HG02943 (cell line): ENCODE data around the gene DCTD.

ENCODE experiments used
- ATAC-seq: cut with Tn5 transposase; IDR thresholded peaks from one replicate; pipeline ENCODE4 v1.9.1; 2021; ENCODE audit warnings: mild to moderate bottlenecking, low read depth, moderate library complexity; ENCODE audit not compliant: unreplicated experiment

Gene DCTD

GRCh38 chr4:182917182-182918043 lies at the start of gene DCTD:
Gene DCTD, minus strand, starts transcription at chr4:182917386. Its CDS starts 1,818 bp downstream, at chr4:182915568.
- peak; percentile 86 for ATAC-seq

- ATAC-seq = no peak
Observed at GRCh38 chr4:182960746-182961145, 43.6 kb upstream of the DCTD start.

DNA sequence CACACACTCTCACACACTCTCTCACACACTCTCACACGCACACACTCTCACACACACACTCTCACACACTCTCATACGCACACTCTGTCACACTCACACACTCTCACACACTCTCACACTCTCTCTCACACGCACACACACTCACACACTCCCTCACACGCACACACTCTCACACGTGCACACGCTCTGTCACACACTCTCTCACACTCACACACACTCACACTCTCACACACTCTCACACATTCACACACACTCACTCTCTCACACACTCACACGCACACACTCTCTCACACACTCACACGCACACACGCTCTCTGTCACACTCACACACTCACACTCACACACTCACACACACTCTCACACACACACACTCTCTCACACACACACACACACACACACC lies 43.0 kb upstream of the DCTD start:
- ATAC-seq = no peak

DNA sequence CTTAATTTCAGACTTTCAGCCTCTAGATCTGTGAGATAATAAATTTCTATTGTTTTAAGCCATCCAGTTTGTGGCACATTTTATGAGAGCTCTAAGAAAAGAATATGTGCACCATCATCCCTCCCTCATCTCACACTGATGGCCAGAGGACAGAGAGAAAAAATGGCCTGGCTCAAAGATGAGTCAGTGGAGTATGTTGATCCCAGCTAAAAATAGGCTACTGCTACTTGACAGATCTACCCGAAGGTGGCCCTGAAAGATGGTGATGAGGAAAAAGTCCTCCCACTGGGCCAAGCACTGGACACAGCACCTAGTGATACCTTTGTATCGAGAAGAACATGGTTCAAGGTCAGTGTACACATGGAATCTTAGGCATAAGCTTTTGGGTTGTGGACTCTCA lies 38.2 kb upstream of the DCTD start:
- ATAC-seq = no peak

DNA sequence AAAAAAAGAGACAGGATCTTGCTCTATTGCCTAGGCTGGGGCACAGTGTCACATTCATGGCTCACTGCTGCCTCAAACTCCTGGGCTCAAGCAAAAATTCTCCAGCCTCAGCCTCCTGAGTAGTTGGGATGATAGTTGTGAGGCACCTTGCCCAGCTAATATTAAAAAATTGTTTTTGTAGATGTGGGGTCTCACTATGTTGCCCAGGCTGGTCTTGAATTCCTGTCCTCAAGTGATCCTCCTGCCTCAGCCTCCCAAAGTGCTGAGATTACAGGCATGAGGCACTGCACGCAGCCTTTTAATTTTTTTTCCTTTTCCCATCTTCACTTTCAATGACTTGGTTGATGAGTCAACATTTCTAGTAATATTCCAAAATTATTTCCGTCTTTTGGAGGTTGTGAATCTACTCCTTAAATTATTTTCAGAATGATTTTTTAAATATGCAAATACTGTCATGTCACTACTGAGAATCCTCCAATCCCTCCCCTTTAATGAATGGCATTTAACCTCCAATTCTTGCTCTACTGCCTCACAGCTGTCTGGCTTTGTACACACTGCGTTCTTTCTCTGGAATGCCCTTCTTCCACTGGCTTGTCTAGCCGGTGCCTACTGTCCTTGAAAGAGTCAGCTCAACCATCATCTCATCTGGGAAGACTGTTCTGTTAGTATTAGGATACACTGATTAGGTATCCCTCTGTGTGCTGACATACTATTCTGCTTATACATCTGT lies 27.5 kb upstream of the DCTD start:
- ATAC-seq = no peak

DNA sequence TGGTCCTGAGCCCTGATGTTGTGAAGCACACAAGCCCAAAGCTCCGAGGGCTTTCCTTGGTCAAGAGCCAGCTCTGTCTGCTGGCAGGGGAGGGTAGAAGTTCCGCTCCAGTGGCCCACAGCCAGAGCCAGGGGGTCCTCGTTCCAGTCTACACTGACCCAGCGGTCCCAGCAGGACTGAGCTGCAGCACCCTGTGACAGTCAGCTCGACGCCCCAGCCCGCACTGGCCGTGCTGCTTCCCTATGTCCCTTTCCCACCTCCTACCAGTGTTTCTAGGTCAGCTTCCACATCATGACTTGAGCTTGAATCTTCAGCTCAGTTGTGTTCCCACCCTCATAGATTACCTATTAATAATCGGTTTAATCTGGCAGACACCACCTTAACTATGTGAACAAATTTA lies 22.5 kb upstream of the DCTD start:
- ATAC-seq = no peak

GRCh38 chr4:182938205-182938645 lies 21.0 kb upstream of the DCTD start:
- ATAC-seq = peak; percentile 89

- ATAC-seq = peak; percentile 21
Observed at GRCh38 chr4:182937268-182938204, 20.4 kb upstream of the DCTD start.

DNA sequence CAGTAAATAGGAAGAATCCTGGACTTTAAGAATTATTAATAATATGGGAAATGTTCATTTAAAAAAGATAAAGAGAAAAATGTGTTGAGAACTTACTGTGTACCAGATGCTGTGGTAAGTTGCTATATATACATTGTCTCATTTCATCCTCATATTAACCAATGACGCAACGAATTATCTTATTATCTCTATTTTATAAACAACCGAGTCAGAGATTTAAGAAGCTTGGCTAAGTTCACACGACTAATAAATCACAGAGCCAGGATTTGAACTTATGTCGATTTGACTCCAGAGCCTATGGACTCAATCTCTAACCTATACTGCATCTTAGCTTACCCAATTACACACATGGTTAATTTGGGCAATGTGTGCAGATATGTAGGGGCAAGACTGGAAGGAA lies 15.5 kb upstream of the DCTD start:
- no peak for ATAC-seq

- ATAC-seq = no peak
Observed at GRCh38 chr4:182931691-182932345, 14.6 kb upstream of the DCTD start.

DNA sequence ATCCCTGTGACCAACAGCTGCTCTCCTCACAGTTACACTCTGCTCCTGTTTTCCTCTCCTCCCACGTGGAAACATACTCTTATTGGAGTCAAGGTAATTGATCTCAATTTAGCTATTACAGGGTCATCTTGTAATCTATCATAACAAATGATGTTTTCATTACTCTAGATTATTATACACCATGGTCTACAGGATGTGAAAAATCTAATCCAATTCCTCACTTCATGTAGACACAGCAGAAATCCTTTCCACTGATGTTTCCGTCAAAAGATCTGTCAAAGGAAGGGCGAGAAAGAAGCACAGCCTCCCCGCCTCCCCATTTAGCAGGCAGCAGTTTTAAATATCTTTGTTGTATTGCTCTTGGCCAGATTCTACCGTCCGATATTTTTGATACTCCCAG lies 13.7 kb upstream of the DCTD start:
- ATAC-seq = no peak

DNA sequence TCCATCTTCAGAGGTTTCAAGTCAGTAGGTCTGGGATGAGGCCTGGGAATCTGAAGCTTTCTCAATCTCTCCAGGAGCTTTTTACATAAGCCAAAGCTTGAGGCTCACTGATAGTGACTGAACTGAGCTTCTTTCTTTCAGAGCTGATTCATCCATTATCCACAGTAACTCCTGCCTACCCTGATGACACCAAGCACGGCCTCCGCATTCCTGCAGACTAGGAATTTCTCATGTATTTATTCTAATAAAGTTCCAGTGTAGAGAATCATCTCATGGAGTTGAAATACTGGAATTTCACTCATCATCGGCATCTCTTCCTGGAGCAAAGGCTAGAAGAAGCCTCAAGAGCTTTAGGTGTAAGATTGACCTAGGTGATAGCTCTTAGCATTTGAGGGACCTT lies 12.1 kb upstream of the DCTD start:
- no peak for ATAC-seq

DNA sequence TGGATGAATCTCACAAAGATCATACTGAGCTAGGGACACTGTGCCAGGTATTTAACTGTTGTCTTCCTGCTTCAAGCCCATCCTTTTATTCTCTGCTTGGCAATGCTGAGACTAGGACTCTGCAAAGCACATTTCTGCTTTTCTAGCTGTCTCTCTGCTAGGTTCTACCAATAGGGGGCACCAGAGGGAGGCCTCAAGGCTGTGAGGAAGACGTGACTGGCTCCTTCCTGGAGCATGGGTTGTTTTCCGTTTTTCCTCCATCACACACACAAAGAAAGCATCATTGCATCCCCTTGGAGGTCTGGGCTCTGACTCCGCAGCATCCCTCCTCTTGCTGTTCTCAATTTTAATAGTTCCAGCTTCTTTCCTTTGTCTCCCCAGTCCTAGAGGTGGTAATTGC lies 10.9 kb upstream of the DCTD start:
- no peak for ATAC-seq

DNA sequence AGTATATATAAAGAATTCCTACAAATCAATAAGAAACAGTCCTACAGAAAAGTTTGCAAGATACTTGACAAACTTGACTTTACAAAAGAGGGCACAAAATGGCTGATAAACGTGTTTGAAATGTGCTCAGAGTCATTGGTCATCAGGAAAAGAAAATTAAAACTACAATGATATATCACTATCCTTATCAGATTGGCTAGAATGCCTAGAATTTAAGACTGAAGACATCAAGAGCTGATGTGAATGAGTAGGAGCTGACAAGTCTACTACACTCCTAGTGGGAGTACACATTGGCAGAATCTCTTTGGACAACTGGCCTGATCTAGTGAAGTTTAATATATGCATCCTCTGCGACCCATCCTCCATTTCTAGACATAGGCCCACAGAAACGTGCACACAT lies 10.3 kb upstream of the DCTD start:
- ATAC-seq = no peak

GRCh38 chr4:182925855-182926254 lies 8.7 kb upstream of the DCTD start:
- ATAC-seq = no peak

DNA sequence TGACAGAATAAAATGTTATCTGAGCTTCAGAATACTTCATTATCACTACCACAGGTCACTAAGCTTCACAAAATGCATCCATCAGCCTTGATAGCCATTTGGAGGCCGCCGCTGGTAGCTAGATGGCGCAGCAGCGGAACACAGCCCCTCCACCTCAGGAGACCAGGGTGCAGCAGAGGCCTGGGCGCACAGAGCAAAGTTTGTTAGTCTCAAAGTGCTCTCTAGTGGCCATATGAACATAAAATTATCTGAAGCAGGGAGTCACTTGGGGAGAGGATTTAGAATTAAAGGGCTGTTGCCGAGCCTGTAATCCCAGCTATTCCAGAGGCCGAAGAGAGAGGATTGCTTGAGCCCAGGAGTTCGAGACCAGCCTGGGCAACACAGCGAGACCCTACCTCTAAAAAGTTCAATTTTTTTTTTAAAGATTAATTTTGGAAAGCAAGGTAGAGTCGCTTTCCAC lies 8.1 kb upstream of the DCTD start:
- ATAC-seq = peak; percentile 100

DNA sequence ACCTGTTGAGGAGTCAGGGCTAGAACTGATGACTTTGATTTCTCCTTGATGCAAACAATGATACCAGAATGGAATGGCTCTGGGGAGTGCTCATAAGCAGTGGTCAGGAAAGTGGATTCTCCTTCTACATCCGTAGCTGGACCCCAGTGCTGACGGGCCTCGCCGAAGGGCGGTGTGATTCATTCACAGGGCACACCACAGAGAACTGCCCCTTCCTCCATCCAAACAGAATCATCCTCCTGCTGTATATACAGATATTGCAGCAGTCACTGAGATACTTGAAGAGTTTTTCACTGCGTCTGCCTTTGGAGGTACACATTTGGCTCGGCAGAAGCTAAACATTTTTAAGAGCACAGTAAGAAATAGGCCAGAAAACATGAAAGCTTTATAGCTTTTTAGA lies 7.3 kb upstream of the DCTD start:
- no peak for ATAC-seq

DNA sequence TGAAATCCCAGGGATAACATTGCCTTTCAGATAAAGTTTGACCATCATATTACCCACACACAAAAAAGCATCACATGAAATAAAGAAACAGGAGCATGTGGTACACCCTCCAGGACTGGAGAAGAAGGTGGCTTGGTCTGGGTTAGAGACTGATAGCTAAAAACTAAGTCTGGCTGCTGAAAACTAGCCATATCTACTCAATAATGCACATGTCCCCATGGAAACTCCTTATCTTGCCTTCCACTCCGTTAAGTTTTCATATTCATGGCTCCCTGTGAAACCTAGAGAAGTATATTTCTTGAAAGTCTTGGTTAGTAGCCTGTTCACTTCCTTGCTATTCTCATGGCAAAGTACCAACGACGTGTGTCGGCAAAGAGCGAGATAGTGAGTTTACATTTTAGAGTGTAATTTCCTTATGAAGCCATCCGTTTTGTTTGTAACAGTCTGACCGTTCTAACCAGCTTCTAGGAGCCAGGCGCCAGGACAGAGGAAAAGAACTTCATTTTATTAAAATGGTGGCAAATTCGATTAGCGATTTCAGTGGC lies 6.7 kb upstream of the DCTD start:
- ATAC-seq = no peak

- ATAC-seq = no peak
Observed at GRCh38 chr4:182923366-182923765, 6.2 kb upstream of the DCTD start.
